MM.1S (cell line): ENCODE data around the gene FGGY.

ENCODE experiments used
- DNase-seq: peaks from one replicate; pipeline ENCODE4 v3.0.0-alpha.2; 2015
- H2AFZ ChIP-seq: fragments of 300-600 bp; sonication (generic); 2 replicates; pipeline ENCODE4 v1.6.0; 2016; ENCODE audit warnings: antibody characterized with exemption, low read length
- H3F3A ChIP-seq: fragments of 300-600 bp; sonication (generic); 2 replicates; pipeline ENCODE4 v1.6.1; 2016; ENCODE audit warnings: mild to moderate bottlenecking, antibody characterized with exemption, low read length, moderate library complexity, mixed read lengths; ENCODE audit not compliant: insufficient read depth
- H3K27ac ChIP-seq: fragments of 300-600 bp; sonication (generic); 2 replicates; pipeline ENCODE4 v1.5.1; 2016; ENCODE audit warnings: mild to moderate bottlenecking, low read length
- H3K27me3 ChIP-seq: fragments of 300-600 bp; sonication (generic); replicated peaks from 2 replicates; pipeline ENCODE4 v1.6.0; 2016; ENCODE audit warnings: low read length; ENCODE audit not compliant: insufficient read depth
- H3K36me3 ChIP-seq: fragments of 300-600 bp; sonication (generic); replicated peaks from 2 replicates; pipeline ENCODE4 v1.6.1; 2016; ENCODE audit warnings: mild to moderate bottlenecking, low read length, mixed read lengths; ENCODE audit not compliant: insufficient read depth
- H3K4me1 ChIP-seq: fragments of 300-600 bp; sonication (generic); 2 replicates; pipeline ENCODE4 v1.6.1; 2016; ENCODE audit warnings: low read length, mixed read lengths
- H3K4me2 ChIP-seq: fragments of 300-600 bp; sonication (generic); 2 replicates; pipeline ENCODE4 v1.6.0; 2016; ENCODE audit warnings: low read depth, low read length
- H3K4me3 ChIP-seq: fragments of 300-600 bp; sonication (generic); 2 replicates; pipeline ENCODE4 v1.5.1; 2016; ENCODE audit warnings: low read length, mixed read lengths
- H3K79me2 ChIP-seq: fragments of 300-600 bp; sonication (generic); 2 replicates; pipeline ENCODE4 v1.6.1; 2016; ENCODE audit warnings: mixed run types, low read length, mixed read lengths
- H3K9ac ChIP-seq: fragments of 300-600 bp; sonication (generic); 2 replicates; pipeline ENCODE4 v1.6.1; 2016; ENCODE audit warnings: low read length, mixed read lengths
- H3K9me2 ChIP-seq: fragments of 300-600 bp; sonication (generic); replicated peaks from 2 replicates; pipeline ENCODE4 v1.6.1; 2016; ENCODE audit warnings: mild to moderate bottlenecking, low read length, mixed read lengths; ENCODE audit not compliant: insufficient read depth
- H3K9me3 ChIP-seq: fragments of 300-600 bp; sonication (generic); replicated peaks from 2 replicates; pipeline ENCODE4 v1.6.1; 2016; ENCODE audit warnings: mild to moderate bottlenecking, low read length, mixed read lengths; ENCODE audit not compliant: insufficient read depth
- H4K20me1 ChIP-seq: fragments of 300-600 bp; sonication (generic); 2 replicates; pipeline ENCODE4 v1.6.1; 2016; ENCODE audit warnings: mild to moderate bottlenecking, low read length, moderate library complexity, mixed read lengths; ENCODE audit not compliant: insufficient read depth
- EZH2 ChIP-seq: fragments of 300-600 bp; sonication (generic); optimal IDR thresholded peaks from 2 replicates; pipeline ENCODE3; 2017; ENCODE audit warnings: low read depth, mild to moderate bottlenecking, antibody characterized with exemption, low read length, mixed read lengths
- EZH2phosphoT487 ChIP-seq: fragments of 300-600 bp; sonication (generic); IDR thresholded peaks from 2 replicates; pipeline ENCODE4 v1.6.1; 2018; ENCODE audit warnings: antibody characterized with exemption, low read length
- TF ChIP-seq, protein P1 (sequence below): fragments of 300-600 bp; sonication (generic); IDR thresholded peaks from 2 replicates; pipeline ENCODE4 v1.5.1; 2016; ENCODE audit warnings: antibody characterized with exemption, low read length, mixed read lengths

FGGY gene

DNA sequence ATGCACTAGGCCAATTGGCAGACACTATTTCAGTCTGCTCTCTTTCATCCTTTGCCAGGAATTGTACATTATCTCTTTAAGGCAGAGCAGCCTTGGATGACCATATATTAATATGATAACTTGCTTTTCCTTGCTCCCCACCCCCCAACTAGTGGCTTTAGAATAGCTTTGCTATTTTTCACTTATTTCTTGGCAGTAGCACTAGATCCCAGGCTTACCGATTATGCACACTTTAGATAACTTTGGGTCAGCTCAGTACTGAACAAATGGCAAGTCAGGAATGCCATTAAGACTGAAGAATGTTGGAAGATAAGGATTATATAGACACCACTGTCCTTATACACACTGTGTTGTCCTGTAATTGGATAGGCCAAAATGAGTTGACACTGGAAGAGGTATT is 146.4 kb downstream of the FGGY start:
- TF ChIP-seq, protein P1, sequence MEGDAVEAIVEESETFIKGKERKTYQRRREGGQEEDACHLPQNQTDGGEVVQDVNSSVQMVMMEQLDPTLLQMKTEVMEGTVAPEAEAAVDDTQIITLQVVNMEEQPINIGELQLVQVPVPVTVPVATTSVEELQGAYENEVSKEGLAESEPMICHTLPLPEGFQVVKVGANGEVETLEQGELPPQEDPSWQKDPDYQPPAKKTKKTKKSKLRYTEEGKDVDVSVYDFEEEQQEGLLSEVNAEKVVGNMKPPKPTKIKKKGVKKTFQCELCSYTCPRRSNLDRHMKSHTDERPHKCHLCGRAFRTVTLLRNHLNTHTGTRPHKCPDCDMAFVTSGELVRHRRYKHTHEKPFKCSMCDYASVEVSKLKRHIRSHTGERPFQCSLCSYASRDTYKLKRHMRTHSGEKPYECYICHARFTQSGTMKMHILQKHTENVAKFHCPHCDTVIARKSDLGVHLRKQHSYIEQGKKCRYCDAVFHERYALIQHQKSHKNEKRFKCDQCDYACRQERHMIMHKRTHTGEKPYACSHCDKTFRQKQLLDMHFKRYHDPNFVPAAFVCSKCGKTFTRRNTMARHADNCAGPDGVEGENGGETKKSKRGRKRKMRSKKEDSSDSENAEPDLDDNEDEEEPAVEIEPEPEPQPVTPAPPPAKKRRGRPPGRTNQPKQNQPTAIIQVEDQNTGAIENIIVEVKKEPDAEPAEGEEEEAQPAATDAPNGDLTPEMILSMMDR: no peak
- TF ChIP-seq EZH2phosphoT487: no peak
- no peak for TF ChIP-seq EZH2
- Histone ChIP-seq H3K36me3 (no peaks in the 10 kb centered on the region), H3K27me3 (no peaks in the 10 kb centered on the region), H3K4me1 (0 out of 2 replicates have a peak, but pooled peaks cover 1% of the 10 kb centered on the region), H3K9ac (no peak overlapping the region), H4K20me1 (no peaks in the 10 kb centered on the region), H3K27ac (no peak overlapping the region), H3K9me3 (no peaks in the 10 kb centered on the region), H3K4me2 (no peak overlapping the region), H3K79me2 (no peaks in the 10 kb centered on the region), H3K4me3 (no peak overlapping the region), H3K9me2 (no peaks in the 10 kb centered on the region), H2AFZ (no peak overlapping the region), H3F3A (no peaks in the 10 kb centered on the region)
- DNase-seq: no peak

DNA sequence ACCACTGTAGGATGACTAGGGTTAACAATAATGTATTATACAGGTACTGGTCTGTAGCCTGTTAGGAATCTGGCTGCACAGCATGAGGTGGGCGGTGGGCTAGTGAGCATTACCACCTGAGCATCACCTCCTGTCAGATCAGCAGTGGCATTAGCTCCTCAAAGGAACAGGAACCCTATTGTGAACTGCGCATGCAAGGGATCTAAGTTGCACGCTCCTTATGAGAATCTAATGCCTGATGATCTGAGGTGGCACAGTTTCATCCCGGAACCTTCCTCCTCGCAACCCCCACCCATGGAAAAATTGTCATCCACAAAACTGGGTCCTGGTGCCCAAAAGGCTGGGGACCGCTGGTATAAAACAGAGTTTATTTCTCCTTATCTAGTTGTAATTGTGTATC is 147.6 kb downstream of the FGGY start:
- no peak overlapping the region for H3K27ac ChIP-seq
- no peak for TF ChIP-seq EZH2
- TF ChIP-seq, protein P1: no peak
- no peak for TF ChIP-seq EZH2phosphoT487
- no peaks in the 10 kb centered on the region for H3K4me1 ChIP-seq
- H2AFZ ChIP-seq: no peak overlapping the region
- no peaks in the 10 kb centered on the region for H3K27me3 ChIP-seq
- no peaks in the 10 kb centered on the region for H3K9me3 ChIP-seq
- H3F3A ChIP-seq: no peaks in the 10 kb centered on the region
- H4K20me1 ChIP-seq: no peaks in the 10 kb centered on the region
- no peaks in the 10 kb centered on the region for H3K36me3 ChIP-seq
- DNase-seq: no peak
- no peaks in the 10 kb centered on the region for H3K79me2 ChIP-seq
- H3K9me2 ChIP-seq: no peaks in the 10 kb centered on the region
- no peak overlapping the region for H3K4me2 ChIP-seq
- no peak overlapping the region for H3K9ac ChIP-seq
- H3K4me3 ChIP-seq: no peak overlapping the region

DNA sequence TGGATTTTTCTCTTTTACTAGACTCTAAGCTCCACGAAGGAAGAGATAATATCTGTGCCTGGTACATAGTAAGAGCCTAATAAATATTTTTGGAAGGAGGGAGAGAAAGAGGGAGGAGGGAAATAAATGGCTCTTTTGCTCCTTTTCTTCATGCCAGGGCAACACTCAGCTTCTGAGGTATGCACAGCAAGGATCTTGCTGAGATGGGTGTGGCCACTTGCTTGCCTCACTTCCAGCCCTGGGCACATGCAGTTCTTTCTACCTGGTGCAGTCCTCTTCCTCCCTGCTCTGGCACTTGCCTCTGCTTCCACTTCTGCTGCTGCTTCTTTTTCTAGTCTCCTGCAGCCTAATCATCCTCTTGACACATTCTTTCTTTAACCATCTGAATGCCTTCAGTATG is 148.1 kb downstream of the FGGY start:
- Histone ChIP-seq H3K9ac (no peak overlapping the region), H3K36me3 (no peaks in the 10 kb centered on the region), H3K4me2 (no peak overlapping the region), H2AFZ (no peak overlapping the region), H3K9me2 (no peaks in the 10 kb centered on the region), H3K27me3 (no peaks in the 10 kb centered on the region), H4K20me1 (no peaks in the 10 kb centered on the region), H3K9me3 (no peaks in the 10 kb centered on the region), H3K79me2 (no peaks in the 10 kb centered on the region), H3K4me3 (no peak overlapping the region), H3K4me1 (no peaks in the 10 kb centered on the region), H3F3A (no peaks in the 10 kb centered on the region), H3K27ac (no peak overlapping the region)
- TF ChIP-seq, protein P1: no peak
- TF ChIP-seq EZH2: no peak
- TF ChIP-seq EZH2phosphoT487: no peak
- DNase-seq: no peak
